GM12878 (cell line): ENCODE data around the gene STKLD1.
"Not testable (repeated sequence)": the region's sequence is repeated elsewhere in the genome, so short reads cannot be mapped to it uniquely, and the experiment has no call there.

ENCODE experiments used
- CTCF ChIP-seq, 3 experiments: IDR thresholded peaks in 2 of 3; conservative IDR thresholded peaks in 1 of 3; 2 replicates each; pipeline ENCODE4 v1.5.1; 2011; ENCODE audit warnings: low read depth in 3 of 3, low read length in 3 of 3, mild to moderate bottlenecking in 3 of 3, control low read depth in 2 of 3, moderate library complexity in 2 of 3, inconsistent platforms in 1 of 3, mixed read lengths in 1 of 3; ENCODE audit not compliant: control insufficient read depth in 2 of 3, insufficient read depth in 1 of 3; ENCODE audit errors: extremely low read depth in 1 of 3
- ELK1 ChIP-seq: IDR thresholded peaks from 2 replicates; pipeline ENCODE4 v1.6.1; 2012; ENCODE audit warnings: low read depth, low read length, improper control_type of control experiment
- EP300 ChIP-seq, 2 experiments: fragments of 150-350 bp in 1 of 2; IDR thresholded peaks; 2 replicates each; pipeline ENCODE4 v1.6.1; 2011 to 2012; ENCODE audit warnings: low read depth in 2 of 2, low read length in 2 of 2, borderline replicate concordance in 1 of 2, improper control_type of control experiment in 1 of 2, inconsistent platforms in 1 of 2; ENCODE audit not compliant: control insufficient read depth in 1 of 2
- EZH2 ChIP-seq: IDR thresholded peaks from 2 replicates; pipeline ENCODE4 v1.6.1; 2012; ENCODE audit warnings: low read depth, mild to moderate bottlenecking, control low read depth, inconsistent platforms, low read length, borderline replicate concordance; ENCODE audit not compliant: control insufficient read depth
- MYC ChIP-seq: IDR thresholded peaks from 2 replicates; pipeline ENCODE4 v1.6.1; 2011; ENCODE audit warnings: mild to moderate bottlenecking, low read length, moderate library complexity, inconsistent platforms; ENCODE audit not compliant: insufficient read depth, insufficient replicate concordance, insufficient read length, severe bottlenecking
- NFYB ChIP-seq: IDR thresholded peaks from 2 replicates; pipeline ENCODE4 v1.6.1; 2011; ENCODE audit warnings: low read depth, mild to moderate bottlenecking, low read length, improper control_type of control experiment, moderate library complexity; ENCODE audit not compliant: insufficient read depth
- RAD21 ChIP-seq: IDR thresholded peaks from 2 replicates; pipeline ENCODE4 v1.6.1; 2011; ENCODE audit warnings: mild to moderate bottlenecking, low read depth, low read length, moderate library complexity; ENCODE audit not compliant: insufficient read depth
- RAD51 ChIP-seq: fragments of 450-650 bp; IDR thresholded peaks from 2 replicates; pipeline ENCODE4 v1.6.1; 2016; ENCODE audit warnings: moderate library complexity, mild to moderate bottlenecking, inconsistent platforms
- TAF1 ChIP-seq: IDR thresholded peaks from 2 replicates; pipeline ENCODE4 v1.6.1; 2011; ENCODE audit warnings: mild to moderate bottlenecking, low read depth, low read length, borderline replicate concordance
- YY1 ChIP-seq: IDR thresholded peaks from 2 replicates; pipeline ENCODE4 v1.6.1; 2011; ENCODE audit warnings: low read depth, mild to moderate bottlenecking, low read length
- ZBTB33 ChIP-seq: fragments of 450-650 bp; IDR thresholded peaks from 2 replicates; pipeline ENCODE4 v1.6.1; 2017; ENCODE audit warnings: mild to moderate bottlenecking
- TF ChIP-seq, protein P1 (sequence below): fragments of 450-650 bp; IDR thresholded peaks from 2 replicates; pipeline ENCODE4 v1.6.1; 2014; ENCODE audit warnings: mild to moderate bottlenecking

DNA sequence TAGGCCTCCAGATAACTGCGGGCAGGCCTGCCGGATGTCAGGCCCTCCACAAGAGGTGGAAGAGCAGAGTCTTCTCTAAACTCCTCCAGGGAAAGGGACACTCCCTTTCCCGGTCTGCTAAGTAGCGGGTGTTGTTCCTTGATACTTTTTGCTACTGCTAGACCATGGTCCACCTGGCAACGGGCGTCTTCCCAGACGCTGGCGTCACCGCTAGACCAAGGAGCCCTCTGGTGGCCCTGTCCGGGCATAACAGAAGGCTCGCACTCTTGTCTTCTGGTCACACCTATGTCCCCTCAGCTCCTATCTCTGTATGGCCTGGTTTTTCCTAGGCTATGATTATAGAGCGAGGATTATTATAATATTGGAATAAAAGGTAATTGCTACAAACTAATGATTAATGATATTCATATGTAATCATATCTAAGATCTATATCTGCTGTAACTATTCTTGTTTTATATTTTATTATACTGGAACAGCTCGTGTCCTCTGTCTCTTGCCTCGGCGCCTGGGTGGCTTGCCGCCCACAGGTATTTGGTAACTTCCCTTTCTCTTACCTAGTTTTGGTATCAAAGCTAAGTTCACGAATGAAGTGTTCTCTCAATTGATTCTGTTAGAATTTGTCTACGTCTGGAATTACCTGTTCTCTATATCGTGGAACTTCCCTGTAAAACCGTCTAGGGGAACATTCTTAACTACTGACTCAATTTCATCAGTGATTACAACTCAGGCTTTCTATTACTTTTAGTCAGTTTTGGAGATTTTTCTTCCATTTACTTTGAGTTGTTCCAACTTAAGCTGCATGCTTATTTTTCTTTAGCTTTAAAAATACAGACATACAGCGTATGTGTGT, 46.6 kb upstream of the STKLD1 start:
- not testable (repeated sequence) for TF ChIP-seq EP300 (IDR thresholded peaks at IDR 0.05; ENCODE audit: borderline replicate concordance in 1 of 2, control insufficient read depth in 1 of 2, low read depth in 2 of 2, low read length in 2 of 2); ELK1; MYC; YY1; EZH2; RAD51; TAF1; ZBTB33; NFYB
- TF ChIP-seq CTCF (IDR thresholded peaks at IDR 0.05 in 2 of 3, conservative IDR thresholded peaks at IDR 0.05 in 1 of 3; ENCODE audit: control insufficient read depth in 2 of 3, extremely low read depth in 1 of 3, insufficient read depth in 1 of 3, low read depth in 3 of 3, low read length in 3 of 3) (peak; percentile 33 to 54 (median 48); a peak in 4 of 6 replicates), RAD21 (peak; percentile 28; the same call in 1 of the 2 replicates)
- TF ChIP-seq, protein P1, sequence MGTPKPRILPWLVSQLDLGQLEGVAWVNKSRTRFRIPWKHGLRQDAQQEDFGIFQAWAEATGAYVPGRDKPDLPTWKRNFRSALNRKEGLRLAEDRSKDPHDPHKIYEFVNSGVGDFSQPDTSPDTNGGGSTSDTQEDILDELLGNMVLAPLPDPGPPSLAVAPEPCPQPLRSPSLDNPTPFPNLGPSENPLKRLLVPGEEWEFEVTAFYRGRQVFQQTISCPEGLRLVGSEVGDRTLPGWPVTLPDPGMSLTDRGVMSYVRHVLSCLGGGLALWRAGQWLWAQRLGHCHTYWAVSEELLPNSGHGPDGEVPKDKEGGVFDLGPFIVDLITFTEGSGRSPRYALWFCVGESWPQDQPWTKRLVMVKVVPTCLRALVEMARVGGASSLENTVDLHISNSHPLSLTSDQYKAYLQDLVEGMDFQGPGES = not testable (repeated sequence)
